CD4-positive, alpha-beta T cell treated with Interleukin-17A for 4 hours (primary cell): ENCODE data around the gene CCDC148.
A peak's percentile ranks its signal among the peaks of the same experiment; 100 is the strongest.

Source experiments
- DNase-seq: peaks from one replicate; pipeline ENCODE4 v3.0.0-alpha.2; 2020; ENCODE audit warnings: mixed read lengths

CCDC148 gene

DNA sequence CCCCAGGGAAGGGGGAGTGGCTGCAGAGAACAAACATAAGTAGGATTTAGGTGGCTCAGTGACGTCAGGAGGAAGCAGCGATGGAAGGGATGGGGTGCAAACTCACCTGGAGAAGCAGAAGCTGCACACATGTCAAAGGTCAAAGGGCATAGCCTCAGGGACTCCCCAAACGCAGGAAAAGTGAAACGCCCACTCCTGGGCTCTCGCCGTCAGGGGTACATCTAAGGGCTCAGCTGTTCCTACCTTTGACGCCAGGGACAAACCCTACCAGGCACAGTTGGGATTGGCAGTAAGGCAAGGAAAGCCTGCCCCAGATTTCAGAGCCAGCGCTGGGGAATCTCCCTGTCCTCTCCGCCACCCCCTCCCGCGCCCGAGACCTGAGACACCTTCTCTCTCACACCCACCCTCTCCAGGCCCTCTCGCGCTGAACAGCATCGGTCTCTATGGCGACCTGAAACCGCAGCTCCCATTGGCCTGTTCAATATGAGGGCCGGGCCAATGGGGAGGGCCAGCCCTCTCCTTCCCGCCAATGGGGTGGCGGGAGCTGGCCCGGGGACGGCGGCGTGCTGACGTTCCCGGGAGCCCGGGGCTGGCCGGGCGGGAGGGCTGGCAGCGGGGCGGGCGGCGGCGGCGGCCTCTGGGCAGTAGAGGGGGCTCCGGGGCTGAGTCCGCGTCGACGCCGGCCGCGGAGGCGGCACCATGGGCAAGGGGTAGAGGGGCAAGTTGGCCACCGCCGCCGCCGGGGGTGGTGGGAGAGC lies at the start of gene CCDC148, which contains the start of gene PKP4:
Gene CCDC148, minus strand, starts transcription at position 445 of the 758 bp plus-strand sequence. Its CDS starts 314 bp downstream, at position 131.
Gene PKP4, plus strand, starts transcription at position 644 of the 758 bp plus-strand sequence. CDS start 76,233 bp downstream, outside the sequence.
- peak; percentile 88 for DNase-seq

DNA sequence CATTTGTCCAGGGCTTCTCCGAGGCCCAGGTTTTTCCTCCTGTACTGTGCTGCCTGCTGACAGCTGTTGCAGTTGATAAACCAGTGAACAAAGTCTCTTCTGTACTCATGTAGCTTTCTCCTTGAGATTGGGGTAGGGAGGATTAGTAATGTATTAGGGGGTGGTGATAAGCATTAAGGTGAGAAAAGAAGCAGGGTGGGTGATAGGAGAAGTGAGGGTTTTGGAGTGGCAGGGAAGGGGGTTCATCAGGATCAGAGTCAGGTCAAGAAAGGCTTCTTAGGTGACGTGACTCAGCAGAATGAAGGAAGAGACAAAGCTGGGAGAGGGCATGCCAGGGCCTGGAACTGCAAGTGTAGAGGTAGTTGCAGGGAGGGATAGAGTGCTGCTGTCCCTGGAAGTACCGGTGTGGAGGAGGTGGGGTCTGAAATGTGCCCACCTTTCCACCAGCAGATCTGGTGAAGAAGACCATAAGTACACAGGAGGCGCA lies 48.9 kb upstream of the CCDC148 start:
- no peak for DNase-seq

DNA sequence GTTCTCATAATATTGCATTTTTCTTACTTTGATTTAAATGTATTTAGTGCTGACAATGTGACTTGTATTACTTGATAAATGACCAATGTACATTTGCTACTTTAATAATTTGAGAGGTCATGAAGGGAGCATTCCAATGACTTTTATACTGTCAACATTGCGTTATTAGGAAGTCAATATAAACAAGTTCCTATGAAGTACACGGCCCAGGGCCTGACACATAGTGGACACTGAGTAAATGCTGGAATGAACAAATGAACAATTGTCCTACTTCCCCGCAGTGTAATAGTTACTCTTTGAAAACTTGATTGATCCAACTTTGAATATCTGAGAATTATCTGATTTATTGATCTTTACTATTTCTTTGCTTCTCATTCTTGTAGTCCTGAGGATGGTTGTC lies 47.5 kb upstream of the CCDC148 start:
- DNase-seq: no peak

DNA sequence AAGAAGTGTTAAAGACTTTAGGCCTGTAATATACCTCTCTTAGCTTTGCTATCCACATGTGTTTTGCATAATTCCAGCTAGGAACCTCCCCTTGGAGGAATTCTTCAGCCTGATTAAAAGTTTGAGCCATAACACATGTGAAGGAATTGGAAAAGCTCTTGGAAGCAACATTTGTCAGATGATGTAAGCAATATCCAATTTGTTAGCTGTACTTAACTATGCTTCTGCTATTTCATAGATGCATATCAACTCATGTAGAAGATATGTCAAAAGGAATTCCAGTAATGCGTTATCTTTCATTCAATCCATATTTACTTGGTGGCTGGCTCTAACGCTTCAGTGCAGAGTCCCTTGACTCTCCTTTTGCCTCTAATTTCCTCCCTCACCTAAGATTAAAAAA lies 46.4 kb upstream of the CCDC148 start:
- DNase-seq: no peak

DNA sequence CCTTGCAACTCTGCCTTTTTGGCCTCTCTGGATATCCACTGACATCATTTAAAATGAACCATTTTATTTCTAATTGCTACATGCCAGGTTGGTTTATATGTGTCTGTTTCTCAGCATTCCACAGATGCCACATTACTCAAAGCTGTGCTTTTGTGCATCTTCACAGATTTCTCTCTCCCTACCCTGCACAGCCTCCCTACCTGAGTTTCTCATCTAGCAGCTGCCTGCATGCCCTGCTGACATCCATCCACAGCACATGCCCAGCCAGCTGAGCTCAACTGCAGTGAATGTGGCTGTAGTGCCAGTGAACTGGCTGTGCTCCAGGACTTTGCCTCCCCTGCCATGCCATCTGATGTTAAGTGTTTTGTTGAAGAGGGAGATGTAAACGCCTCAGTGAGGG lies 44.7 kb upstream of the CCDC148 start:
- DNase-seq: no peak

DNA sequence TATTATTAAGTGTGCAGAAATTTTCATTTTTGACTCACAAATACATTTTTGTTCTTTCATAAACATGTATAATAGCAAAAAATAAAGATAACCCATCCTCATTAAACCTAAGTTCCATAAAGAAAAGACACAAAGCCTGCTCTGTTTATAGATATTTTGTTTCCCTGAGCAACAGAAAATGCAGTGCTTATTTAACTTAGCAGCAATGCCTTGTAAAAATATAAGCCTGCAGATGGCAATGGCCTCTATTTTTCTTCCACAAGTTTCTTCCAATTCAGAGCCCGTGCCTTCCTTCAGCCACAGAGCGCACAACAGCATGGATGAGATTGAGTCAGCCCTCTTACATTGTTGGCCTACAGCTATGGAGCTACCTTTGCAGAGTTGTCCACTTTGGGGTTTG lies 43.8 kb upstream of the CCDC148 start:
- DNase-seq: no peak

DNA sequence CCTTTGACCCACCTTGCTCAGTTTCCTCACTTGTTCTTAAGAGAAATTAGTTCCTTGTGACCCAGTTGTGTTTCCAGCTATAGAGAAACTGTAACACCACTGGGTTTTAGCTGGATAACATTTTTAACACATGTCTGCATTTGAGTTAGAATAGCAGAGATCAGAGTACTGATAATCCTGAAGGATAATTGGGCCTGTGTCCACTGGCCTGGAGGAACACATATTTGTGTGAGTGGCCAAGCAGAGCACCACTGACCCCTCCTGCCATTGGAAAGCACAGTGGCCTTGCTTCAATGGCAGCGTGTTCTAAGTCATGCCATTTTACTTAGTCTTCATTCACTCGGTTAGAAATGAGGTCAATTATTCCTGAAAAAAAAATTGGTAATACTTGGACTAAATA lies 42.8 kb upstream of the CCDC148 start:
- DNase-seq: no peak

DNA sequence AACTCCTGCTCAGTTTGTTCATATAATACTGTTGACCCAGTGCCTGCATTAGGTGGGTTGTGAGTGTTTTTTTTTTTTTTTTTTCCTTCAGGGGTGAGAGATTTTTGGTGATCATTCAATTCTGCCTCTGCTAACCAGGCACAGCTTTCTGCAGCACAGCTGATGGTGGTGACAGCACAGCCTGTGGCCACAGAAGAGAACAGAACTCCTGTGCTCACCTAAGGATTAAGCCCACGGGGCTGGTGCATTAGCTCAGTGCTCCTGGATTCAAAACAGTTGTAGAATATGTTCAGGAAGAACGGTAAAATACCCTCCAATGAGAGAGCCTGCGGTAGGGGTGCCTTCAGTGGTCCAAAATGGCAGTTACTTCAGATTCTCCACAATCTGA lies 42.2 kb upstream of the CCDC148 start:
- DNase-seq: no peak

DNA sequence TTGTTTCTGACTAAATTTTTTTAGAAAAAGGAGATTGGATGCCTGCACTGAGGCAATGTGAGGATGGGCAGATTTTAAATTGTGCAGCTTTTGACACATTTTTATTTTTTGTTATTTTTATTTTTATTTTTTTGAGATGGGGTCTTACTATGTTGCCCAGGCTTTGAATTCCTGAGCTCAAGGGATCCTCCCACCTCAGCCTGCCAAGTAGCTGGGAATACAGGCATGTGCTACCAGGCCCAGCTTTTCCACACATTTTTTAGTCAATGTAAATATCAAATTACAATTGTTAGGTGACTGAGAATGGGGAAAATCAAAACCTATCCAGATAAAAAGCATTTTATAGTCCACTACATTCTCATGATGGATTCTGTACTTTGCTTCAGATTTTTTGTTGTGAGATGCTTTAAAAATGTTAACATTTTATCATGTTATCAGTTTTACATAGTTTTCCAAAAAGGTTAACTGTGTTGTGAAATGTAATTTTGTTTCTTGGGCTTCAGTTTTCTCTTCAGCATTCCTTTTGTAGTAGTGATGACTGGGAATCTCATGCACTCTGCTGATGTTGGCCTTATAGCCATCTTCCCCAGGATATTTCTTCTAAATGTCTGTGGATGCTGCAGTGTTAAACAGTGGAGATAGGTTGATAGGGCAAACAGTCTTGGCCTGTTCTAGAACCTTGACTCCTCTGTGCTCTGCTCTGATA lies 41.6 kb upstream of the CCDC148 start:
- no peak for DNase-seq

DNA sequence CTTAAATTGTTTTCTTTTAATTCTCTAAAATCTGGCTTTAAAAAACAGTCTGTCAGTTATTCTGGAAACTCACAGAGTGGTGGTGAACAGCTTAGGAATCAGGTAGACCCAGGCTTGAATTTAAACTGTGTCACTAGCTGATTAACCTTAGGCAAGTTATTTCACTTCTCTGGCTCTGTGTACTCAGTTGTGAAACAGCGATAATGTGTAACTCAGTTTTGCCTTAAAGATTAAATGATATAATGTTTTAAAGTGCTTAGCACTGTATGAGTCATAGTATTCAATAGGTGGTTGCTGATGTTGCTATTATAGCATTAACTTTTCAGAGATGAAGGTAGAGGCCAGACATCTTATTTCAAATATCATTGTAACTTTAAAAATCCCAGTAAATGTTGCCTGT lies 40.9 kb upstream of the CCDC148 start:
- no peak for DNase-seq

DNA sequence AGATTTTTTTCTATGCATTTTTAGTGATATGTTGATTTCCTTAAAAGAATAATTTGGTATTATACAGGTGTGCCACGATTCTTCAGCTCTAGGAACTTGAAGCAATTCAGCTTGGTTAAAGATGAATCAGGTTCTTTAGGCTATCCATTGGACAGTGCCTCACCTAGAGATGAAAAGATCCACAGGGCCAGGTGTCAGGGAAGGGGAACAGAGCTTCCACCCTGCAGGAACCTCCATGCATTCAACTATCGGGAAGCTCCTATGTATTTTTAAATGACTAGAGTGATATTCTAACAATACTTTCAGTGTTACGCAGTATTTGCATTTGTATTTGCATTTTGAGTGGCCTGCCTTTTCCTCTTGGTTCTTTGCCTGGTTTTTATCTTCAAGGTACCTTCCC lies 40.4 kb upstream of the CCDC148 start:
- DNase-seq: no peak

DNA sequence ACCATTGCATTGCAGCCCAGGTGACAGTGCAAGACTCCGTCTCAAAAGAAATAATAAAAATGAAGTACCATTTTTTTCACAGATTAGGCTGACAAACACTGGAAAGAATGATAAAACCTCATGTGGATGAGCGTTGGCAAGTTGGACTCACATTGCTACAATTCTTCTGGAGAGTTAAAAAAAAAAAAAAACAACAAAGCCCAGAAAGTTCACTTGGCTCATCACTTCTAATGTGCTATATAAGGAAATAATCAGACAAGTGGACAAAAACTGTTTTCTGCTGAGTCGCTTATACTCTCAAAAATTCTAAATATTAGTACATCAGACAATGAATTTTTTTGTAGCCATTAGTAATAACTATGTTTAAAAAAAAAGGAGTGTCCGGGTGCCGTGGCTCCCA lies 38.6 kb upstream of the CCDC148 start:
- no peak for DNase-seq

DNA sequence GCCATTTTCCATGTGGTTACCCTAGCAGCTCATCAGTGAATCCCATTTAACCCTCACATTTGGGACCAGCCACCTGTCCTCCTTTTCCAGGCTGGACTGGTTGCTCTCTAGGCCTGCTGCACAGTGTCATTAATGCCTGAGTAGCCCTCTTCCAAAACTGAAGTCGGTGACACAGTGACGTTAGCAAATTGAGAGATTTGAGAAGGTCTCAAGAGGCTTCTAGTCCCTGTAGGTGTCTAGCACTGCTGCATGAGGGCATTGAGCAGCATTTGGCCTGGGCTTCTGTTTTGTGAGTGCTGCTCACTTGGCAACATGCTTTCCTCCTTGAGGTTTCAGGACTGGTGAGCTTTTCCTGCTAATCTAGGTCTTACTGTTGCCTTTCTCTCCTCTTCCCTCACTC lies 36.9 kb upstream of the CCDC148 start:
- DNase-seq: no peak

DNA sequence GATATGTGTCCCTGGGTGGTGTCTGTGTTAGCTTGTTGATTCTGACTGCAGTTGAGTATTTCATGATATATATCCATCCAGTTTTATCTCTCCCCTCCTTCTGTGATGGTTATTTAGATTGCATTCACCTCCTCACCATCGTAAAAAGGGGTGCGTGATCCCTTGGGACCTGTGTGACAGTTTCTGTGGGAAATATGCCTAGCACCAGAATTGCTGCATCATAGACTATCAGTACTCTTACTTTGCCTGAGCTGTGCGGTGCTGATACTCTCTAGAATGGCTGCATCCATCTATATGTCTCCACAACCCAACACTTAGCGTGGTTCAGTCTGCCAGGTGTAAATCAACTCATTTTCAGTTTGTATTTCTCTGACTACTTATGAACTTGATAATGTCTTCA lies 34.5 kb upstream of the CCDC148 start:
- DNase-seq: no peak

DNA sequence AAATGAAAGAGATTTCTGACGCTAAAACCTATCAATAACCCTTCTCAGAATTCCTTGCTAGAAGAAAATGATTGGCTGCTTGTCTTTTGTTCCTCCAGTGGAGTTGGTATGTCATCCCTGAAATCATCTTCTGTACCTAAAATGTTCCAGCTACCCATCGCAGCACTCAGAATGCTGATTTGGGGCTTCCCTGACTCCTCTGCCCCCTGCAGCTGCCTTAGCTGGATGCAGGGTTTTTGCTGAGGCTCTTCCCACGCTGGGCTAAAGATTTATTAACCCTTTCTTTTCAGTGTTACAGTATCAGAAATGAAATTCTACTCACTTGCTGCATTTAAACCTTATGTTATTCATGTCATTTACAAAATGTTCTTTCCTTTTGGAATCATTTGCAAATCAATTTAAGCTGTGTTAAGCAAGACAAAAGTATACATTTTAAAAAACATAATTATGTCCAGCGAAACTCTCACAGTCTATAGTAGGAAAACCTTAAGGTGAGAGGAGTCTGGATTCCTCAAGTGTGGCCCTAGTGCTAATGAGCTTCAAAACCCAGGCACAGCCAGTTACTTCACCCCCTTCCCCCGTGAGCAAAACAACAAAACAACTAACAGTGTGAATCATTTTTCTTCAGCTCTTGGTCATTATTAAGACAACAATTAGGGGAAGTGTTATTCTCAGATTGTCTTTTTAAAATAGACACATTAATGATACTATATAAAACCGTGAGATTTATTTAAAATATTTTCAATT lies 33.0 kb upstream of the CCDC148 start:
- DNase-seq: no peak

DNA sequence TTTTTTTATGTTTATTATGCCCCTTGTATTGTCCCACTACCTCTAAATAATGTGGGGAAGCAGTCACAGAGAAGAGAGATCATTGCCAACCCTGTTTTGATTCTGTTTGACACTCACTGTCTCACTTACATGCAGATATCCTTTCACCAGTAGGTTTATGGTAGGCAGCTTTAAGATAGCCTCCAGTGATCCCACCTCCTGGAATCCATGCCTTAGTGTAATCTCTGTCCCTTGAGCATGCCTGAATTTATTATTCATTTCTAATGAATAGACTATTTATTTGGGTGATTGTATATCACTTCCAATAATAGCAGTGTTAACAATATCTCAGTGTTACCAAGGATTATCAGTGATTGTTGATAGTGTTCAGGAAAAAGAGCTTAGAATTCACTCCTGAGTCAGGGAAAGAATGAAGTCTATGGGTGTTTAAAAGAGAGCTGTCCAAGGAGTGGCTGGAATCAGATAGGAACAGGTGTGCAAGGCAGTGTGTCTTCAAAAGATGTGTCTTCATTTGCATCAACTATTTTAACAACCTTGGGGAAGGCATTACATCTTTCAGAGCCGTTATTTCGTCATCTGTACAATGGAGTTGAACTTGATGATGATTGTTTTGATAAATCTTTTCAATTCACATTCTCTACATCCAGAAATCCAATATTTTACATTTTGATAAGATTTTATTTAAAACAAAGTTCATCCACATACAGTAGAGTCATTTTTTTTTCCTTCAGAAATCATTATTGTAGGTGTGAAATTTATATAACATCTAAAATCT lies 32.1 kb upstream of the CCDC148 start:
- no peak for DNase-seq

DNA sequence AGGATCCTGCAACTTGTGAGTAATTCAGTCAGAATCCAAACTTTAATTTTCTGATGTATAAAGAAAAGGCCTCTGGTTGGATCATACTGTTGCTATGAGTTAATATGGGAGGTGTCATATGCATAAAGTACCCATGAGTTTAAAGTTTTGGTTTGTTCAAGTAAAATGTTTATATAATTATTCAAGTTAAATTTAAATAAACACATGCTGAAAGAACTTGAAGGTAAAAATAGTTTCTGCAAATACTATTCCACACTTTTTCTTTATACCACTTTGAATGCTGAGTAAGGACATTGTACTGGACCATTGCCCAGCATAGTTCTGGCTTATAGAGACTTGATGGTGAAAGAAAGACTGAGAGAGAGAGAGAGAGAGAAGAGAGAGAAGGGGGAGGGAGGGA lies 30.9 kb upstream of the CCDC148 start:
- no peak for DNase-seq

DNA sequence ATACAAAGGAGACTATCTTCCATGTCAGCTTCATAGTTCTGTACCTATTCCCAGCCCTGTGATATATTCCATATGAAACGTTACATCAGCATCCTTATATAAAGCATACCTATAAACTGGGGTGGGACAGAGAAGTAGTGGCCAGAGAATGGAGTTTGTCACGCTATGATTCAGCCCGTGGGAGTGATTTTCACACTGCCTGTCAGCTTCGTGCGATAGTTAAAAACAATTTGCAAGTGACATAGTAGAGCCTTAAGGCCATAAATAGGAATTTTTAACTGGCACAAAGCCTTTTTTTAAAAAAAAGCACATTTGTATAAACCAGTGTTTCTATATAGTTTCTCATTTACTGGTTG lies 30.4 kb upstream of the CCDC148 start:
- no peak for DNase-seq

DNA sequence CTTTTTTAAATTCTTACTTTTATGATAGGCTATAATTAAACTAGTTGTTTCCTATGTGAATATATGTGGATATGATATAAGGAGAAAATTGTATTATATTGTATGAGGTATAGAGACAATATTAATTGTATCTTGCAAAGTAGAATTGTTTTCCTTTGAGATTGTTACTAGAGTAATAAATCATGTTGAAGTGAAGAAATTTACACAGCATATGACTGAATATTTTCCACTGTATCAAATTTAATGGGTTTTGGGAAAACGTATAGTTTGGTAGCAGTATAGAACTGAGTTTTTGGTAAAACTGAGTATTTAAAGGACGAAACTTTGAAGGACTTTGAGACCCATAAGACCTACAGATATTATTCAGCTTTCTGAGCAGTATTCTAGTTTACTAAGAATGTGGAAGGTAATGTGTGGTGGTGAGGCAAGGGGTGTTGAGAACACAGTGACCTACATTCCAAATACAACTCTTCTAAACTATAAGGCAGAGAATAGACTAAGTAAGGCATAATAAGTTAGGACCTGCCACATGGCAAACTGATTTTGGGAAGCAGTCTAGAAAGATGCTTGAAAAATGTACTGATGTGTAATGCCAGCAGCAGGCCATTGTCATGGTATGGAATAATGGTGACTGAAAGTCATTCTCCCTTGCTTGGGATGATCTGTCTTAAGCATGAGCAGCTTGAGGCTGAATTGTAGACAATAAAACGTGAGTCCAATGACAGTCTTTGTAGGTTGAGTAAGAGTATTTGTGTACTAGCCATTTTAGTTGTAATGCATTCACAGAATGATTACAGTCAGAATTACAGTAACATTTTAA lies 29.8 kb upstream of the CCDC148 start:
- DNase-seq: no peak

DNA sequence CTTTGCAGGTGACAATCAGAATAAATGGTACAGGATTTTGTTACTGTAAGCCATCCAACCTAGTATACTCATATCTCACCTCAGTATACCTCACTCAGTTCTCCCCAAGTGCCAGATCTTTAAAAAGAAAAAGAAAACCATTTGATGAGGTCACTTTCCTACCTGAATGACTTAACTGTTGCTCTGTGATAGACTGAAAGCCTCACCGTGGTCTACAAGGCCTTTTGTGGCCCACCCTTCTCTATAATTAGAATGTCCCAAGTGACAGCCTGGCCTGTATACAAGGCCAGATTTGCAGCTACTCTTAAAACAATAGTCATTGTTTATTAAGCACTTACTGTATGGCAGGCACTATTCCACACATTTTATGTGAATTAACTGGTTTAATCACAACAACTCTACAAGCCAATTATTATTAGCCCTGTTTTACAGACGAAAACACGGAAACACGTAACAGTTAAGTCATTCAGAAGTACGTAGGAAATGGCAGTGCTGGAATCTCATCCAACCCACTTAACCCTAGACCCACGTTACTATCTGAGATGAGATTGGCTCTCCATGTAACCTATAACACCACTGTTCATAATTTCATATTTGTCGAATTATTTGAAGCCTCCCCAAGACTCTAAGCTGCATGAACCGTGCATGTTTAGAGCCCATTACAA lies 28.5 kb upstream of the CCDC148 start:
- DNase-seq: no peak

DNA sequence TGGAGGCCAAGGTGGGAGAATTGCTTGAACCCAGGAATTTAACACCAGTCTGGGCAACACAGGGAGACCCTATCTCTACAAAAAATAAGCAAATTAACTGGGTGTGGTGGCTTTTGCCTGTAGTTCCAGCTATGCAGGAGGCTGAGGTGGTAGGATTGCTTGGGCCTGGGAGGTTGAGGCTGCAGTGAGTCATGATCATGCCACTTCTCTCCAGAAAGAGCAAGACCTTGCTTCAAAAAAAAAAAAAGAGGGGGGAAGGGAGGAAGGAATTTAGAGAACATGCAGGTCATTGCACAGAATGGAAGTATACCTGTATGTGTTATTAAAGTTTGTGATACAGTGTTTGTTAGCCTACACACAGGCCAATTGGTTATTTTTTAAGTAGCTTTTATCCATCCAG lies 26.0 kb upstream of the CCDC148 start:
- no peak for DNase-seq
